Measurements from ENCODE around the gene LY6G5C.
A peak's percentile ranks its signal among the peaks of the same experiment; 100 is the strongest.

Gene LY6G5C

DNA sequence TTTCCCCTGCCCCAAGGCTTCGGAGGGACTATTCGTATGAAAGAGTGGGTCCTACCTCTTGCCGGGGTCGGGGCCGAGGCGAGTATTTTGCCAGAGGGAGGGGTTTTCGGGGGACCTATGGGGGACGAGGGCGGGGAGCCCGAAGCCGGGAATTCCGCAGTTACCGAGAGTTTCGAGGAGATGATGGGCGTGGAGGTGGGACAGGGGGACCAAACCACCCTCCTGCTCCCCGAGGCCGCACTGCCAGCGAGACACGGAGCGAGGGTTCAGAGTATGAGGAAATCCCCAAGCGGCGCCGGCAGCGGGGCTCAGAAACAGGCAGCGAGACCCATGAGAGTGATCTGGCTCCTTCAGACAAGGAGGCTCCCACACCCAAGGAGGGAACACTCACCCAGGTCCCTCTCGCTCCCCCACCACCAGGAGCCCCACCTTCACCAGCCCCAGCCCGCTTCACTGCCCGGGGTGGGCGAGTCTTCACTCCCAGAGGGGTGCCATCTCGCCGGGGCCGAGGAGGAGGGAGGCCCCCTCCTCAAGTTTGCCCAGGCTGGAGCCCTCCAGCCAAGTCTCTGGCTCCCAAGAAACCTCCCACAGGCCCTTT lies 49.1 kb downstream of the LY6G5C start:
- no peak for DNase-seq (ENCODE audit: low read depth)
- TF ChIP-seq, protein P1, sequence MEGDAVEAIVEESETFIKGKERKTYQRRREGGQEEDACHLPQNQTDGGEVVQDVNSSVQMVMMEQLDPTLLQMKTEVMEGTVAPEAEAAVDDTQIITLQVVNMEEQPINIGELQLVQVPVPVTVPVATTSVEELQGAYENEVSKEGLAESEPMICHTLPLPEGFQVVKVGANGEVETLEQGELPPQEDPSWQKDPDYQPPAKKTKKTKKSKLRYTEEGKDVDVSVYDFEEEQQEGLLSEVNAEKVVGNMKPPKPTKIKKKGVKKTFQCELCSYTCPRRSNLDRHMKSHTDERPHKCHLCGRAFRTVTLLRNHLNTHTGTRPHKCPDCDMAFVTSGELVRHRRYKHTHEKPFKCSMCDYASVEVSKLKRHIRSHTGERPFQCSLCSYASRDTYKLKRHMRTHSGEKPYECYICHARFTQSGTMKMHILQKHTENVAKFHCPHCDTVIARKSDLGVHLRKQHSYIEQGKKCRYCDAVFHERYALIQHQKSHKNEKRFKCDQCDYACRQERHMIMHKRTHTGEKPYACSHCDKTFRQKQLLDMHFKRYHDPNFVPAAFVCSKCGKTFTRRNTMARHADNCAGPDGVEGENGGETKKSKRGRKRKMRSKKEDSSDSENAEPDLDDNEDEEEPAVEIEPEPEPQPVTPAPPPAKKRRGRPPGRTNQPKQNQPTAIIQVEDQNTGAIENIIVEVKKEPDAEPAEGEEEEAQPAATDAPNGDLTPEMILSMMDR (IDR thresholded peaks at IDR 0.05; ENCODE audit: low read depth, low read length): no peak
- no peak for TF ChIP-seq MYC (IDR thresholded peaks at IDR 0.05; ENCODE audit: low read depth, low read length)
- TF ChIP-seq POLR2A (IDR thresholded peaks at IDR 0.05; ENCODE audit: extremely low read depth, insufficient read length): peak; percentile 32
- TF ChIP-seq, protein P2, sequence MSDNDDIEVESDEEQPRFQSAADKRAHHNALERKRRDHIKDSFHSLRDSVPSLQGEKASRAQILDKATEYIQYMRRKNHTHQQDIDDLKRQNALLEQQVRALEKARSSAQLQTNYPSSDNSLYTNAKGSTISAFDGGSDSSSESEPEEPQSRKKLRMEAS (IDR thresholded peaks at IDR 0.05; ENCODE audit: low read depth, low read length): no peak

DNA sequence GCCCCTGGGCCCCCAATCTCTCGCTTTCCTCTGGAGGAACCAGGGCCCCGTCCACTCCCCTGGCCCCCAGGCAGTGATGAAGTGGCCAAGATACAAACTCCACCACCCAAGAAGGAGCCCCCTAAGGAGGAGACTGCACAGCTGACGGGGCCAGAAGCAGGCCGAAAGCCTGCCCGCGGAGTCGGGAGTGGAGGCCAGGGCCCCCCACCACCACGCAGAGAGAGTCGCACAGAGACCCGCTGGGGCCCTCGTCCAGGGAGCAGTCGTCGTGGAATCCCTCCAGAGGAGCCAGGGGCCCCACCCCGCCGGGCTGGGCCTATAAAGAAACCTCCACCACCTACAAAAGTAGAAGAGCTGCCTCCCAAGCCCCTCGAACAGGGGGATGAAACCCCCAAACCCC lies 49.7 kb downstream of the LY6G5C start:
- H3K4me3 ChIP-seq (ENCODE audit: low read depth, low read length): no peak overlapping the region
- TF ChIP-seq, protein P2 (IDR thresholded peaks at IDR 0.05; ENCODE audit: low read depth, low read length): no peak
- TF ChIP-seq POLR2A (IDR thresholded peaks at IDR 0.05; ENCODE audit: extremely low read depth, insufficient read length): no peak
- TF ChIP-seq MYC (IDR thresholded peaks at IDR 0.05; ENCODE audit: low read depth, low read length): no peak
- TF ChIP-seq, protein P1 (IDR thresholded peaks at IDR 0.05; ENCODE audit: low read depth, low read length): no peak
- no peak for DNase-seq (ENCODE audit: low read depth)

More for the DNA sequence above, 49.1 kb downstream of the LY6G5C start:
- no peak overlapping the region for H3K4me3 ChIP-seq (ENCODE audit: low read depth, low read length)

DNA sequence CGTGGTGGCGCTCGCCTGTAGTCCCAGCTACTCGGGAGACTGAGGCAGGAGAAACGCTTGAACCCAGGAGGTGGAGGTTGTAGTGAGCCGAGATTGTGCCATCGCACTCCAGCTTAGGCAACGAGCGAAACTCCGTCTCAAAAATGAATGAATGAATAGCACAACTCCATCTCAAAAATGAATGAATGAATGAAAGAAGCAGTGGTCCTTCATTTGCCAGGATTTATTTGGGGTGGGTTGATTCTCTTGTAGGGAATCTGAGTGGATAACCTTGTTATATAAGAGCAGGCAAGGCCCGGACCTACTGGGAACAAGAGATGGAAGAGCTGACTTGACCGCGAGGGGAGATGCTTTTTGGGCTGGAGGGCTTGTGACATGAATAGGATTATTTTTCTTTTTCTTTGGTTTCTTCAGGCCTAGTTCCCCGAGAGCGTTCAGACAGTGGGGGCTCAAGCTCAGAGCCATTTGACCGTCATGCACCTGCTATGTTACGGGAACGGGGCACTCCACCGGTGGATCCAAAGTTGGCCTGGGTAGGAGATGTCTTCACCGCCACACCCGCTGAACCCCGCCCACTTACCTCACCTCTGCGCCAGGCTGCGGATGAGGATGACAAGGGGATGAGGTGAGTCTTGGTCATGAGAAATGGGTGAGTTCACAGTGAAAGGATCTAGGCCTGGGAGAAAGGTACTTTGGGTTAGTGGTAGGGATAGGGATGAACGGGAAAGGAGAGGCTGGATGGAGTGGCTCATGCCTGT lies 50.5 kb downstream of the LY6G5C start:
- TF ChIP-seq, protein P1 (IDR thresholded peaks at IDR 0.05; ENCODE audit: low read depth, low read length): no peak
- TF ChIP-seq MYC (IDR thresholded peaks at IDR 0.05; ENCODE audit: low read depth, low read length) (no peak), POLR2A (IDR thresholded peaks at IDR 0.05; ENCODE audit: extremely low read depth, insufficient read length) (no peak)
- TF ChIP-seq, protein P2 (IDR thresholded peaks at IDR 0.05; ENCODE audit: low read depth, low read length): no peak

DNA sequence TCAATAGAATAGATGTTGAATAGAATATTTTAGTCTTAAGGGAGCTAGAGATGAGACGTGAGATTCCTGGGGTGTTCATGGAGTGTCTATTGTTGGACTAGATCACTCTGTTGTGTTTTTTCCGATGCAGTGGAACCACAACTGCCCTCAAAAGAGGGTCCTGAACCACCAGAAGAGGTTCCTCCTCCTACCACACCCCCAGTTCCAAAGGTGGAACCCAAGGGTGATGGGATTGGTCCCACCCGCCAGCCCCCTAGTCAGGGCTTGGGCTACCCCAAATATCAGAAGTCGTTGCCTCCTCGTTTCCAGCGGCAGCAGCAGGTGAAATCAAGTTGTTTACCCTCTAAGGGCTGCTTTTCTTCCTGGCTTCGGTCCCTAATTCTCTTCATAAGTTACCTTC lies 51.9 kb downstream of the LY6G5C start:
- DNase-seq (ENCODE audit: low read depth): no peak
- TF ChIP-seq MYC (IDR thresholded peaks at IDR 0.05; ENCODE audit: low read depth, low read length): no peak
- TF ChIP-seq, protein P2 (IDR thresholded peaks at IDR 0.05; ENCODE audit: low read depth, low read length): no peak
- TF ChIP-seq POLR2A (IDR thresholded peaks at IDR 0.05; ENCODE audit: extremely low read depth, insufficient read length): no peak
- TF ChIP-seq, protein P1 (IDR thresholded peaks at IDR 0.05; ENCODE audit: low read depth, low read length): no peak
- no peak overlapping the region for H3K4me3 ChIP-seq (ENCODE audit: low read depth, low read length)

More for the DNA sequence above, 50.5 kb downstream of the LY6G5C start:
- DNase-seq (ENCODE audit: low read depth): no peak
- H3K4me3 ChIP-seq (ENCODE audit: low read depth, low read length): no peak overlapping the region

DNA sequence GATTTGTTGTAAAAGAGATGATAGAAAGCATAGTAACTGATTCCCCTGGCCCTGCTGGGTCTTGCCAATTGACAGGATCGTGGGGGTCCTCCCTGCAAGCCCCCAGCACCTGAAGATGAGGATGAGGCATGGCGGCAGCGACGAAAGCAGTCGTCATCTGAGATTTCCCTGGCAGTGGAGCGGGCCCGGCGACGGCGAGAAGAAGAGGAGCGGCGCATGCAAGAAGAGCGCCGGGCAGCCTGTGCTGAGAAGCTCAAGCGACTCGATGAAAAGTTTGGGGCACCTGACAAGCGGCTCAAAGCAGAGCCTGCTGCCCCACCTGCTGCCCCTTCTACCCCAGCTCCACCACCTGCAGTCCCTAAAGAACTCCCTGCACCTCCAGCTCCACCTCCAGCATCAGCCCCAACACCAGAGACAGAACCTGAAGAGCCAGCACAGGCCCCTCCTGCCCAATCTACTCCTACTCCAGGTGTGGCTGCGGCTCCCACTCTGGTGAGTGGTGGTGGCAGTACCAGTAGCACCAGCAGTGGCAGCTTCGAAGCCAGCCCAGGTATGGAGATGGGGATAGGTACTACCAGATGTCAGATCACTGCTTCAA lies 53.1 kb downstream of the LY6G5C start:
- no peak for DNase-seq (ENCODE audit: low read depth)
- no peak overlapping the region for H3K4me3 ChIP-seq (ENCODE audit: low read depth, low read length)
- TF ChIP-seq, protein P1 (IDR thresholded peaks at IDR 0.05; ENCODE audit: low read depth, low read length): no peak
- TF ChIP-seq, protein P2 (IDR thresholded peaks at IDR 0.05; ENCODE audit: low read depth, low read length): no peak
- TF ChIP-seq MYC (IDR thresholded peaks at IDR 0.05; ENCODE audit: low read depth, low read length) (no peak), POLR2A (IDR thresholded peaks at IDR 0.05; ENCODE audit: extremely low read depth, insufficient read length) (no peak)

Measured in NB4 (cell line).